Pons (tissue), 1 donor: Measurements from ENCODE around the gene STK26.
"Not testable (repeated sequence)": the region's sequence is repeated elsewhere in the genome, so short reads cannot be mapped to it uniquely, and the experiment has no call there.

ENCODE experiments used
- DNase-seq: peaks from one replicate; pipeline ENCODE4 v3.0.0-alpha.2; 2016; ENCODE audit warnings: low spot score

The STK26 gene

GRCh38 chrX:132022967-132023895 lies at the start of gene STK26:
Gene STK26, plus strand, starts transcription at chrX:132023302. Its CDS starts 316 bp downstream, at chrX:132023618.
- DNase-seq, result peak; percentile 17

GRCh38 chrX:131975851-131976250 lies 47.3 kb upstream of the STK26 start:
- no peak for DNase-seq

- DNase-seq, result no peak
Observed at GRCh38 chrX:131977619-131978018, 45.5 kb upstream of the STK26 start.

- no peak for DNase-seq
Observed at GRCh38 chrX:131979116-131979515, 44.0 kb upstream of the STK26 start.

GRCh38 chrX:131985526-131986049 lies 37.5 kb upstream of the STK26 start:
- no peak for DNase-seq

- DNase-seq, result peak; percentile 33
Observed at GRCh38 chrX:131987252-131987651, 35.9 kb upstream of the STK26 start.

GRCh38 chrX:131988236-131988635 lies 34.9 kb upstream of the STK26 start:
- no peak for DNase-seq

GRCh38 chrX:132001127-132001526 lies 22.0 kb upstream of the STK26 start:
- no peak for DNase-seq

- no peak for DNase-seq
Observed at GRCh38 chrX:132004728-132005127, 18.4 kb upstream of the STK26 start.

GRCh38 chrX:132009350-132009749 lies 13.8 kb upstream of the STK26 start:
- no peak for DNase-seq

- not testable (repeated sequence) for DNase-seq
Observed at GRCh38 chrX:132010213-132010612, 12.9 kb upstream of the STK26 start.

GRCh38 chrX:132015875-132016274 lies 7.2 kb upstream of the STK26 start:
- no peak for DNase-seq

- no peak for DNase-seq
Observed at GRCh38 chrX:132016628-132017430, 6.3 kb upstream of the STK26 start.

GRCh38 chrX:132017431-132018185 lies 5.5 kb upstream of the STK26 start:
- no peak for DNase-seq

GRCh38 chrX:132022198-132022966 lies 720 bp upstream of the STK26 start:
- DNase-seq, result no peak

GRCh38 chrX:132023896-132024386 lies 839 bp downstream of the STK26 start:
- DNase-seq, result no peak

- DNase-seq, result no peak
Observed at GRCh38 chrX:132025041-132025440, 1.9 kb downstream of the STK26 start.

GRCh38 chrX:132030264-132030663 lies 7.2 kb downstream of the STK26 start:
- no peak for DNase-seq

- DNase-seq, result no peak
Observed at GRCh38 chrX:132031867-132032266, 8.8 kb downstream of the STK26 start.

- DNase-seq, result no peak
Observed at GRCh38 chrX:132033166-132033565, 10.1 kb downstream of the STK26 start.

- DNase-seq, result no peak
Observed at GRCh38 chrX:132034648-132035047, 11.5 kb downstream of the STK26 start.
